HCT116 (cell line): ENCODE measurements around the gene OR56B1.

Source experiments
- CTCF ChIP-seq, 3 experiments: fragments of 200-600 bp in 1 of 3; sonication (generic) in 1 of 3; IDR thresholded peaks in 2 of 3; conservative IDR thresholded peaks in 1 of 3; 2 replicates each; pipeline ENCODE4 v1.5.1; 2012 to 2017; ENCODE audit warnings: low read depth in 2 of 3, low read length in 2 of 3, antibody characterized with exemption in 1 of 3, borderline replicate concordance in 1 of 3, control low read depth in 1 of 3, mild to moderate bottlenecking in 1 of 3, mixed read lengths in 1 of 3, mixed run types in 1 of 3, moderate library complexity in 1 of 3; ENCODE audit not compliant: insufficient read depth in 1 of 3
- EZH2 ChIP-seq: fragments of 200-600 bp; sonication (generic); IDR thresholded peaks from 2 replicates; pipeline ENCODE4 v1.6.1; 2017; ENCODE audit warnings: antibody characterized with exemption, mixed run types
- MAX ChIP-seq: IDR thresholded peaks from 2 replicates; pipeline ENCODE4 v1.6.1; 2012
- REST ChIP-seq: IDR thresholded peaks from 2 replicates; pipeline ENCODE4 v1.6.1; 2012; ENCODE audit warnings: low read depth
- SIN3A ChIP-seq: IDR thresholded peaks from 2 replicates; pipeline ENCODE4 v1.6.1; 2012; ENCODE audit warnings: low read depth
- ZNF274 ChIP-seq: fragments of 200-500 bp; sonication (Bioruptor generic); IDR thresholded peaks from 2 replicates; pipeline ENCODE4 v1.6.1; 2014; ENCODE audit warnings: mild to moderate bottlenecking, low read depth, low read length, inconsistent platforms

- TF ChIP-seq MAX (no peak), CTCF (IDR thresholded peaks at IDR 0.05 in 2 of 3, conservative IDR thresholded peaks at IDR 0.05 in 1 of 3; ENCODE audit: borderline replicate concordance in 1 of 3, insufficient read depth in 1 of 3, low read depth in 2 of 3, low read length in 2 of 3) (no peak), ZNF274 (no peak), EZH2 (no peak), REST (no peak), SIN3A (no peak)
Measured at GRCh38 chr11:5690736-5691135, 45.5 kb upstream of the OR56B1 start.
